ENCODE data around the gene SLC16A10.
"Not testable (repeated sequence)": the region's sequence is repeated elsewhere in the genome, so short reads cannot be mapped to it uniquely, and the experiment has no call there.

SLC16A10 gene

GRCh38 chr6:111192911-111193555 is 105.7 kb downstream of the SLC16A10 start:
- H3K4me1 ChIP-seq (ENCODE audit: control insufficient read depth, insufficient read depth, low read length) = no peaks in the 10 kb centered on the region
- H3K27me3 ChIP-seq (ENCODE audit: control insufficient read depth, insufficient read depth, low read length) = no peaks in the 10 kb centered on the region
- no peaks in the 10 kb centered on the region for H3K9me3 ChIP-seq (replicated peaks; ENCODE audit: low read length)
- no peak overlapping the region for H3K4me3 ChIP-seq (ENCODE audit: low read length)
- H3K9ac ChIP-seq (ENCODE audit: low read depth, low read length) = no peak overlapping the region
- no peaks in the 10 kb centered on the region for H3K36me3 ChIP-seq (ENCODE audit: insufficient read depth, low read length)
- H3K4me2 ChIP-seq (ENCODE audit: low read length) = no peak overlapping the region

GRCh38 chr6:111195656-111196055 is 108.4 kb downstream of the SLC16A10 start:
- Histone ChIP-seq H3K9me3 (replicated peaks; ENCODE audit: low read length) (no peaks in the 10 kb centered on the region), H3K27me3 (ENCODE audit: control insufficient read depth, insufficient read depth, low read length) (no peaks in the 10 kb centered on the region), H3K4me1 (ENCODE audit: control insufficient read depth, insufficient read depth, low read length) (no peaks in the 10 kb centered on the region), H3K4me3 (ENCODE audit: low read length) (no peak overlapping the region), H3K36me3 (ENCODE audit: insufficient read depth, low read length) (no peaks in the 10 kb centered on the region), H3K4me2 (ENCODE audit: low read length) (no peak overlapping the region), H3K9ac (ENCODE audit: low read depth, low read length) (no peak overlapping the region)

- H3K27me3 ChIP-seq (ENCODE audit: control insufficient read depth, insufficient read depth, low read length) = no peaks in the 10 kb centered on the region
- no peak overlapping the region for H3K4me3 ChIP-seq (ENCODE audit: low read length)
- no peaks in the 10 kb centered on the region for H3K36me3 ChIP-seq (ENCODE audit: insufficient read depth, low read length)
- H3K4me1 ChIP-seq (ENCODE audit: control insufficient read depth, insufficient read depth, low read length) = no peaks in the 10 kb centered on the region
- no peak overlapping the region for H3K9ac ChIP-seq (ENCODE audit: low read depth, low read length)
- H3K4me2 ChIP-seq (ENCODE audit: low read length) = no peak overlapping the region
- no peaks in the 10 kb centered on the region for H3K9me3 ChIP-seq (replicated peaks; ENCODE audit: low read length)
These were observed 111.5 kb downstream of the SLC16A10 start for GRCh38 chr6:111198841-111199240.

GRCh38 chr6:111199935-111200334 is 112.6 kb downstream of the SLC16A10 start:
- no peaks in the 10 kb centered on the region for H3K4me1 ChIP-seq (ENCODE audit: control insufficient read depth, insufficient read depth, low read length)

GRCh38 chr6:111200350-111201243 is 113.3 kb downstream of the SLC16A10 start:
- Histone ChIP-seq H3K4me1 (ENCODE audit: control insufficient read depth, insufficient read depth, low read length) (no peaks in the 10 kb centered on the region), H3K4me3 (ENCODE audit: low read length) (no peak overlapping the region), H3K27me3 (ENCODE audit: control insufficient read depth, insufficient read depth, low read length) (no peaks in the 10 kb centered on the region), H3K9ac (ENCODE audit: low read depth, low read length) (no peak overlapping the region), H3K4me2 (ENCODE audit: low read length) (no peak overlapping the region), H3K9me3 (replicated peaks; ENCODE audit: low read length) (no peaks in the 10 kb centered on the region), H3K36me3 (ENCODE audit: insufficient read depth, low read length) (no peaks in the 10 kb centered on the region)

More at GRCh38 chr6:111199935-111200334, 112.6 kb downstream of the SLC16A10 start:
- Histone ChIP-seq H3K36me3 (ENCODE audit: insufficient read depth, low read length) (no peaks in the 10 kb centered on the region), H3K9ac (ENCODE audit: low read depth, low read length) (no peak overlapping the region), H3K27me3 (ENCODE audit: control insufficient read depth, insufficient read depth, low read length) (no peaks in the 10 kb centered on the region), H3K9me3 (replicated peaks; ENCODE audit: low read length) (no peaks in the 10 kb centered on the region), H3K4me3 (ENCODE audit: low read length) (no peak overlapping the region), H3K4me2 (ENCODE audit: low read length) (no peak overlapping the region)

- H3K9ac ChIP-seq (ENCODE audit: low read depth, low read length) = no peak overlapping the region
These were observed 113.9 kb downstream of the SLC16A10 start for GRCh38 chr6:111201244-111201554.

GRCh38 chr6:111201764-111202163 is 114.5 kb downstream of the SLC16A10 start:
- H3K4me1 ChIP-seq (ENCODE audit: control insufficient read depth, insufficient read depth, low read length) = no peaks in the 10 kb centered on the region
- no peaks in the 10 kb centered on the region for H3K9me3 ChIP-seq (replicated peaks; ENCODE audit: low read length)
- no peak overlapping the region for H3K4me2 ChIP-seq (ENCODE audit: low read length)
- H3K4me3 ChIP-seq (ENCODE audit: low read length) = no peak overlapping the region
- no peaks in the 10 kb centered on the region for H3K36me3 ChIP-seq (ENCODE audit: insufficient read depth, low read length)
- no peaks in the 10 kb centered on the region for H3K27me3 ChIP-seq (ENCODE audit: control insufficient read depth, insufficient read depth, low read length)
- no peak overlapping the region for H3K9ac ChIP-seq (ENCODE audit: low read depth, low read length)

More at GRCh38 chr6:111201244-111201554, 113.9 kb downstream of the SLC16A10 start:
- H3K27me3 ChIP-seq (ENCODE audit: control insufficient read depth, insufficient read depth, low read length) = no peaks in the 10 kb centered on the region
- H3K4me2 ChIP-seq (ENCODE audit: low read length) = no peak overlapping the region
- no peaks in the 10 kb centered on the region for H3K36me3 ChIP-seq (ENCODE audit: insufficient read depth, low read length)
- no peak overlapping the region for H3K4me3 ChIP-seq (ENCODE audit: low read length)
- no peaks in the 10 kb centered on the region for H3K9me3 ChIP-seq (replicated peaks; ENCODE audit: low read length)
- no peaks in the 10 kb centered on the region for H3K4me1 ChIP-seq (ENCODE audit: control insufficient read depth, insufficient read depth, low read length)

GRCh38 chr6:111203539-111203938 is 116.2 kb downstream of the SLC16A10 start:
- H3K4me3 ChIP-seq (ENCODE audit: low read length); H3K9ac ChIP-seq (ENCODE audit: low read depth, low read length); H3K4me2 ChIP-seq (ENCODE audit: low read length); H3K36me3 ChIP-seq (ENCODE audit: insufficient read depth, low read length); H3K27me3 ChIP-seq (ENCODE audit: control insufficient read depth, insufficient read depth, low read length); H3K9me3 ChIP-seq (replicated peaks; ENCODE audit: low read length); H3K4me1 ChIP-seq (ENCODE audit: control insufficient read depth, insufficient read depth, low read length): not testable (repeated sequence)

GRCh38 chr6:111204305-111204704 is 117.0 kb downstream of the SLC16A10 start:
- Histone ChIP-seq H3K4me2 (ENCODE audit: low read length) (no peak overlapping the region), H3K27me3 (ENCODE audit: control insufficient read depth, insufficient read depth, low read length) (no peaks in the 10 kb centered on the region), H3K36me3 (ENCODE audit: insufficient read depth, low read length) (no peaks in the 10 kb centered on the region), H3K9me3 (replicated peaks; ENCODE audit: low read length) (no peaks in the 10 kb centered on the region), H3K4me3 (ENCODE audit: low read length) (no peak overlapping the region), H3K4me1 (ENCODE audit: control insufficient read depth, insufficient read depth, low read length) (no peaks in the 10 kb centered on the region), H3K9ac (ENCODE audit: low read depth, low read length) (no peak overlapping the region)

GRCh38 chr6:111204881-111205280 is 117.6 kb downstream of the SLC16A10 start:
- H3K27me3 ChIP-seq (ENCODE audit: control insufficient read depth, insufficient read depth, low read length) = no peaks in the 10 kb centered on the region

GRCh38 chr6:111205502-111205901 is 118.2 kb downstream of the SLC16A10 start:
- Histone ChIP-seq H3K27me3 (ENCODE audit: control insufficient read depth, insufficient read depth, low read length) (no peaks in the 10 kb centered on the region), H3K9ac (ENCODE audit: low read depth, low read length) (no peak overlapping the region), H3K4me3 (ENCODE audit: low read length) (no peak overlapping the region), H3K9me3 (replicated peaks; ENCODE audit: low read length) (no peaks in the 10 kb centered on the region), H3K36me3 (ENCODE audit: insufficient read depth, low read length) (no peaks in the 10 kb centered on the region), H3K4me1 (ENCODE audit: control insufficient read depth, insufficient read depth, low read length) (no peaks in the 10 kb centered on the region), H3K4me2 (ENCODE audit: low read length) (no peak overlapping the region)

More at GRCh38 chr6:111204881-111205280, 117.6 kb downstream of the SLC16A10 start:
- Histone ChIP-seq H3K4me1 (ENCODE audit: control insufficient read depth, insufficient read depth, low read length) (no peaks in the 10 kb centered on the region), H3K9me3 (replicated peaks; ENCODE audit: low read length) (no peaks in the 10 kb centered on the region), H3K9ac (ENCODE audit: low read depth, low read length) (no peak overlapping the region), H3K4me2 (ENCODE audit: low read length) (no peak overlapping the region), H3K36me3 (ENCODE audit: insufficient read depth, low read length) (no peaks in the 10 kb centered on the region), H3K4me3 (ENCODE audit: low read length) (no peak overlapping the region)

Data from skeletal muscle satellite cell (primary cell).